Nephron (organoid): ENCODE measurements around the gene NR2C1.
"Not testable (repeated sequence)": the region's sequence is repeated elsewhere in the genome, so short reads cannot be mapped to it uniquely, and the experiment has no call there.

ENCODE experiments used
- H3K27ac Mint-ChIP-seq, 3 experiments: 2 replicates each; pipeline ENCODE4 v1.8.0; 2020; ENCODE audit warnings: mixed read lengths in 3 of 3, mild to moderate bottlenecking in 2 of 3, moderate library complexity in 1 of 3
- H3K27me3 Mint-ChIP-seq: 2 replicates; pipeline ENCODE4 v1.8.0; 2021; ENCODE audit warnings: low read depth, mild to moderate bottlenecking, moderate library complexity, mixed read lengths
- H3K36me3 Mint-ChIP-seq: 2 replicates; pipeline ENCODE4 v1.8.0; 2020; ENCODE audit warnings: low read depth, mixed read lengths
- H3K4me1 Mint-ChIP-seq: 2 replicates; pipeline ENCODE4 v1.8.0; 2020; ENCODE audit warnings: mixed read lengths
- H3K4me3 Mint-ChIP-seq, 3 experiments: 2 replicates each; pipeline ENCODE4 v1.8.0; 2020; ENCODE audit warnings: mild to moderate bottlenecking in 3 of 3, mixed read lengths in 3 of 3, moderate library complexity in 2 of 3
- H3K9me3 Mint-ChIP-seq: 2 replicates; pipeline ENCODE4 v1.8.0; 2020; ENCODE audit warnings: mixed read lengths
- TF ChIP-seq, protein P1 (sequence below), 3 experiments: fragments of 200-600 bp; sonication (generic); IDR thresholded peaks; one replicate each; pipeline ENCODE4 v1.5.0; 2021; ENCODE audit warnings: antibody characterized with exemption in 3 of 3; ENCODE audit not compliant: unreplicated experiment in 3 of 3

Gene NR2C1

DNA sequence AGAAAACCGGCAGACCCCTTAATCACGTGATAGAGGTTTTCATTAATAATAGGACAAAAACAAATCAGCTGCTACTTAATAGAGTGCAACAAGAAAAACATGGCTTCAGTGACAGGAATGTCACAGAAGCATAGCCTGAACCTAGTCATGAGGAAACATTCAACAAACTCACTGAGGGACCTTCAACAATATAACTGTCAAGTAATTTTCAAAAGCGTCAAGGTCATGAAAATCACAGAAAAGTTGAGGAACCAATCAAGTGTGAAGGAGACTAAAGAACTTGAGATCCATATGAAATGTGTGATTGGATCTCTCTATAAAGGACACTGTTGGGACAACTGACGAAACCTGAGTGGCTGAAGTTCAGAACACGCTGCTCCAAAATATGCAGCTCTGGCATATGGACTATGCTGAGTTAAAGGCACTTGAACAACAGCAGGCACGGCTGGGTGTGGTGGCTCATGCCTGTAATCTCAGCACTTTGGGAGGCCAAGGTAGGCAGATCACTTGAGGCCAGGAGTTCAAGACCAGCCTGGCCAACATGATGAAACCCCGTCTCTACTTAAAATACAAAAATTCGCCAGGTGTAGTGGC, 86.2 kb downstream of the NR2C1 start:
- peak overlapping the region in 1 of 3 experiments; percentile 56 for H3K27ac Mint-ChIP-seq
- peaks cover 9% of the 10 kb centered on the region for H3K4me1 Mint-ChIP-seq
- H3K4me3 Mint-ChIP-seq, result no peak overlapping the region
- H3K9me3 Mint-ChIP-seq, result no peaks in the 10 kb centered on the region
- H3K36me3 Mint-ChIP-seq, result peaks cover 30% of the 10 kb centered on the region
- H3K27me3 Mint-ChIP-seq, result no peaks in the 10 kb centered on the region
- TF ChIP-seq, protein P1, sequence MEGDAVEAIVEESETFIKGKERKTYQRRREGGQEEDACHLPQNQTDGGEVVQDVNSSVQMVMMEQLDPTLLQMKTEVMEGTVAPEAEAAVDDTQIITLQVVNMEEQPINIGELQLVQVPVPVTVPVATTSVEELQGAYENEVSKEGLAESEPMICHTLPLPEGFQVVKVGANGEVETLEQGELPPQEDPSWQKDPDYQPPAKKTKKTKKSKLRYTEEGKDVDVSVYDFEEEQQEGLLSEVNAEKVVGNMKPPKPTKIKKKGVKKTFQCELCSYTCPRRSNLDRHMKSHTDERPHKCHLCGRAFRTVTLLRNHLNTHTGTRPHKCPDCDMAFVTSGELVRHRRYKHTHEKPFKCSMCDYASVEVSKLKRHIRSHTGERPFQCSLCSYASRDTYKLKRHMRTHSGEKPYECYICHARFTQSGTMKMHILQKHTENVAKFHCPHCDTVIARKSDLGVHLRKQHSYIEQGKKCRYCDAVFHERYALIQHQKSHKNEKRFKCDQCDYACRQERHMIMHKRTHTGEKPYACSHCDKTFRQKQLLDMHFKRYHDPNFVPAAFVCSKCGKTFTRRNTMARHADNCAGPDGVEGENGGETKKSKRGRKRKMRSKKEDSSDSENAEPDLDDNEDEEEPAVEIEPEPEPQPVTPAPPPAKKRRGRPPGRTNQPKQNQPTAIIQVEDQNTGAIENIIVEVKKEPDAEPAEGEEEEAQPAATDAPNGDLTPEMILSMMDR (IDR thresholded peaks at IDR 0.05; ENCODE audit: unreplicated experiment in 3 of 3), result no peak

DNA sequence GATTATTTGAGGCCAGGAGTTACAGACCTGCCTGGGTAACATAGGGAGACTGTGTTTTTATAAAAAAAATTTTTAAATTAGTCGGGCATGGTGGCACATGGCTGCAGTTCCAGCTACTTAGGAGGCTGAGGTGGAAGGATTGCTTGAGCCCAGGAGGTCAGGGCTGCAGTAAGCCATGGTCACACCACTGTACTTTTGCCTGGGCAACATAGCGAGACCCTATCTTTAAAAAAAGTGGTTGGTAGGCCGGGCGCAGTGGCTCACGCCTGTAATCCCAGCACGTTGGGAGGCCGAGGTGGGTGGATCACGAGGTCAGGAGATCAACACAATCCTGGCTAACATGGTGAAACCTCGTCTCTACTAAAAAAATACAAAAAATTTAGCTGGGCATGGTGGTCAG, 88.3 kb downstream of the NR2C1 start:
- H3K4me1 Mint-ChIP-seq, H3K27me3 Mint-ChIP-seq, H3K9me3 Mint-ChIP-seq, H3K4me3 Mint-ChIP-seq, H3K27ac Mint-ChIP-seq: not testable (repeated sequence)
- H3K36me3 Mint-ChIP-seq, result peaks cover 27% of the 10 kb centered on the region

DNA sequence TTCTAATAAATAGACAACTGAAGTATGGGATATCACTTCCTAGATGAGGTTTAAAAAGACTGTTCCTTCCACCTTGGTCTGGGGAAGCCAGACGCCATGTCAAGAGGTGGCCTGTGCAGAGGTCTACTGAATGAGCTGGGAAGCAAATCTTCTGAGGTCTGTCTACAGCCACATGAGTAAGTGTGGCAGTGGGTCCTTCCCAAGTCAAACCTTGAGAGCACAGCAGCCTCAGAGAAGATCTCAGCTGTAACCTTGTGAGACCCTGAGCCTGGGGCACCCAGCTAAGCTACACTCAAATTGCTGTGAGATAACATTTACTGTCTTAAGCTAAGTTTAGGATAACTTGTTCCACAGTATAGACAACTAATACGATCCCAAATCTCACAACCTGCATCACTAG, 90.1 kb downstream of the NR2C1 start:
- Mint-ChIP-seq H3K4me3 (no peak overlapping the region), H3K36me3 (peaks cover 17% of the 10 kb centered on the region), H3K9me3 (no peaks in the 10 kb centered on the region), H3K27me3 (no peaks in the 10 kb centered on the region), H3K27ac (peak overlapping the region in 1 of 3 experiments; percentile 43), H3K4me1 (peaks cover 9% of the 10 kb centered on the region)
- TF ChIP-seq, protein P1 (IDR thresholded peaks at IDR 0.05; ENCODE audit: unreplicated experiment in 3 of 3), result no peak

DNA sequence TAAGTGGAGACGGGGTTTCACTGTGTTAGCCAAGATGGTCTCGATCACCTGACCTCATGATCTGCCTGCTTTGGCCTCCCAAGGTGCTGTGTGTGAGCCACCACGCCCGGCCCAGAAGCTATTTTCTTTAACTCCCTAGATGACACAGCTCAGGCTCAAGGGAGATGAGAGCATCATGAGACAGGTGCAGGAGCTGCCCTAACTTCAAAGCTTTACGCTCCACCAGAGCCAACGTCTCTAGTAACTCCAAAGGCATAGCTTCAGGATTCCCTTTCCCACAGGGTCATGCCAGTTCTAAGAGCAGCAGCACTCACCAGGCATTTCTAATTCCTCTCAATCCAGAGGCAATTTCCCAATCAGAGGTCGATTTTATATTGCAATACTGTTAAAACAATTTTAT, 91.0 kb downstream of the NR2C1 start:
- H3K27ac Mint-ChIP-seq, result peak overlapping the region in 1 of 3 experiments; percentile 3
- TF ChIP-seq, protein P1 (IDR thresholded peaks at IDR 0.05; ENCODE audit: unreplicated experiment in 3 of 3), result no peak
- no peak overlapping the region for H3K4me3 Mint-ChIP-seq
- H3K36me3 Mint-ChIP-seq, result peaks cover 13% of the 10 kb centered on the region
- no peaks in the 10 kb centered on the region for H3K27me3 Mint-ChIP-seq
- no peaks in the 10 kb centered on the region for H3K9me3 Mint-ChIP-seq
- H3K4me1 Mint-ChIP-seq, result peaks cover 9% of the 10 kb centered on the region

DNA sequence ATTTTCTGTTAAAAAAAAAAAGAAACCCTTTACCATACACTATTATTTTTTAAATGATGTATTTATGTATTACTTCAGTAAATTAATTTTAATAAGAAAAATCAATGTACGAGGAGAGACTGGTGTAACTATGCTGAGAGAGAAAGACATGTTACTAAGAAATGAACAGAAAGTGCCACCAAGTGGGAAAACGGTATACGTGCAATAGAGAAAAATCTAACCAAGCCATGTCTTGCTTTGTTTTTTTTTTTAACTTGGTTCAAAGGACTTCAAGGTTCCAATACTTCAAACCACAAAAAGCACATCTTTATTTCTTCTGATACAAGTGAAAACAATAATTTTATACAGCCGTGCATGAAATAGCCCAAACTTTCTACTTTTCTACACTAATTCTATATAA, 92.8 kb downstream of the NR2C1 start:
- H3K36me3 Mint-ChIP-seq, result peaks cover 9% of the 10 kb centered on the region
- H3K27me3 Mint-ChIP-seq, result no peaks in the 10 kb centered on the region
- peak overlapping the region in 1 of 3 experiments; percentile 30 for H3K27ac Mint-ChIP-seq
- H3K4me3 Mint-ChIP-seq, result no peak overlapping the region
- peaks cover 9% of the 10 kb centered on the region for H3K4me1 Mint-ChIP-seq
- H3K9me3 Mint-ChIP-seq, result no peaks in the 10 kb centered on the region
- TF ChIP-seq, protein P1 (IDR thresholded peaks at IDR 0.05; ENCODE audit: unreplicated experiment in 3 of 3), result peak; percentile 43 to 64 (median 44)

DNA sequence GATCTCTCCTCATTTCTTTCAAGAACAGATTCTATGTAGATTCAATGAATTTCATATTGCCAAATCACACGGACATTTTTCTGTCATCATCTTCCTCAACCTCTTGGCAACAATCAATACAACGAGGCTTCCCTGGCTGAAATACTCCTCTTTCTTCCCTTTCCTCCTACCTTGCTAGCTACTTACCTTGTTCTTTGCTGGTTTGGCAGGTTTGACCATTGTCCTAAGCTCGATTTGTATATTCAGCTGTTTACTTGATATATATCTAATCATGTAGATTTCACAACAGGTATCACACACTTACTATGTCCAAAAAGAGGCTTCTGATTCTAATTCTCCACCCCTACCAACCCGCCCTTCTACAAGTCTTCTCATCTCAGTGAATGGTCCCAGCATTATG, 93.5 kb downstream of the NR2C1 start:
- H3K9me3 Mint-ChIP-seq, result no peaks in the 10 kb centered on the region
- peaks cover 9% of the 10 kb centered on the region for H3K36me3 Mint-ChIP-seq
- no peak overlapping the region for H3K4me3 Mint-ChIP-seq
- peaks cover 9% of the 10 kb centered on the region for H3K4me1 Mint-ChIP-seq
- no peaks in the 10 kb centered on the region for H3K27me3 Mint-ChIP-seq
- H3K27ac Mint-ChIP-seq, result no peak overlapping the region
- TF ChIP-seq, protein P1 (IDR thresholded peaks at IDR 0.05; ENCODE audit: unreplicated experiment in 3 of 3), result no peak
